Measurements from ENCODE around the gene FNDC1. TPM values are rescaled to one million over a fixed set of nuclear protein-coding genes. Genes with fewer than 3 reads are reported as not detected.

The FNDC1 gene
- total RNA-seq (under 0.01 TPM in 2 replicates), polyA plus RNA-seq (0.03 and 0.23 TPM in 2 replicates), polyA minus RNA-seq (ENCODE audit: low replicate concordance) (not detected in 2 replicates)
- polyA plus RNA-seq (2012): 0.13 and 0.28 TPM in 2 replicates

DNA sequence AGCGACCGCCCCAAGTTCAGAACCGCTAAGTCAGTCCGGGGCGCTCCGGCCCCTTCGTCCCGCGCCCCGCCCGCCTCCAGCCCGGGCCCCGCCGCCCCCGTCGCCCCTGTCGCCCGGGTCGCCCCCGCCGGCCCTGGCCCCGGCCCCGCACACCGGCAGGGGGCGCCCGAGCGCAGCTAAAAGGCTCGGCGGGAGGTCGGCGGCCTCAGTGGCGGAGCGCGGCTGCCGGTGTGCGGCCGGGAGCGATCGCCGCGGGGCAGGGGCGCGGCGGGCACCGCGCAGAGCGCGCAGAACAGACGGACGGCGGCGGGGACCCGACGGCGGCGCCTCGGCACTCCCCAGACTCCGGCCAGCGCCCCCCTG, at the start of gene FNDC1:
FNDC1 (plus strand) TSS at position 208 of the 363 bp plus-strand sequence. CDS start 197 bp downstream, outside the sequence.
- Histone ChIP-seq H3K79me2 (ENCODE audit: control insufficient read depth, insufficient read depth, low read length) (no peaks in the 10 kb centered on the region), H4K20me1 (ENCODE audit: control insufficient read depth, extremely low read depth, insufficient read depth, low read length) (no peaks in the 10 kb centered on the region), H3K4me1 (ENCODE audit: control insufficient read depth, extremely low read depth, insufficient read depth, low read length) (no peaks in the 10 kb centered on the region), H3K27ac (ENCODE audit: insufficient read depth, low read length) (no peak within 1 kb of the TSS), H2AFZ (ENCODE audit: low read length) (no peak within 1 kb of the TSS), H3K27me3 (ENCODE audit: control insufficient read depth, insufficient read depth, low read length) (peaks cover 24% of the 10 kb centered on the region), H3K4me3 (replicated peaks in 1 of 4; ENCODE audit: control extremely low read depth in 1 of 4, insufficient read depth in 1 of 4, low read depth in 3 of 4, low read length in 4 of 4) (peak within 1 kb of the TSS; percentile 9 to 37 (median 24)), H3K9me3 (ENCODE audit: control insufficient read depth, insufficient read depth, low read depth, low read length) (no peaks in the 10 kb centered on the region), H3K36me3 (ENCODE audit: control insufficient read depth, insufficient read depth, low read length) (no peaks in the 10 kb centered on the region), H3K4me2 (ENCODE audit: extremely low read depth, insufficient read depth, low read length) (peak within 1 kb of the TSS; percentile 73), H3K9ac (ENCODE audit: insufficient read depth, low read length) (no peak within 1 kb of the TSS)
- TF ChIP-seq EZH2 (IDR thresholded peaks at IDR 0.05; ENCODE audit: low read length, missing control alignments) (no peak), CTCF (conservative IDR thresholded peaks at IDR 0.05 in 1 of 2, IDR thresholded peaks at IDR 0.05 in 1 of 2; ENCODE audit: low read depth in 1 of 2, low read length in 2 of 2) (no peak)
- DNase-seq (ENCODE audit: low read depth in 2 of 2): no peak

DNA sequence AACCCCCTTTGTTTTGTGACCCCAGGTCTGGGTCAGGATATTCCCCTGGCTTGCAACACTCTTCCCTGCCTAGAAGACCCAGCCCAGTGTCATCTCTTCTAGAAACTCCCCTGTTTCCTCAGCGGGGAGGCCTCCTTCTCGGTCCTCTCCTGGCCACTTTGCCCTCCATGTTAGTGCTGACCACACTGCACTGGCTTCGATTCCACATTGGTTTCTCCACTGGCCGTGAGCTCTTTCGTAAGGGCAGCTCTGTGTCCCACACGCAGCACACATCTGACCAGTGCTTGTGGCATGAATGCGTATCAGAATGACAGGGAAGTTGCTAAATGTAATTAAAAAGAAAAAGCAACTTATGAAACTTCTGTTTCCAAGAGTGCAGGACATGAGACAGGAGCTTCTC, 49.4 kb upstream of the FNDC1 start:
- no peak for DNase-seq (ENCODE audit: low read depth in 2 of 2)
- H4K20me1 ChIP-seq (ENCODE audit: control insufficient read depth, extremely low read depth, insufficient read depth, low read length): no peaks in the 10 kb centered on the region
- no peak overlapping the region for H3K9ac ChIP-seq (ENCODE audit: insufficient read depth, low read length)
- H3K9me3 ChIP-seq (ENCODE audit: control insufficient read depth, insufficient read depth, low read depth, low read length): no peaks in the 10 kb centered on the region
- no peak overlapping the region for H3K27ac ChIP-seq (ENCODE audit: insufficient read depth, low read length)
- H3K4me1 ChIP-seq (ENCODE audit: control insufficient read depth, extremely low read depth, insufficient read depth, low read length): no peaks in the 10 kb centered on the region
- H3K79me2 ChIP-seq (ENCODE audit: control insufficient read depth, insufficient read depth, low read length): no peaks in the 10 kb centered on the region
- TF ChIP-seq CTCF (conservative IDR thresholded peaks at IDR 0.05 in 1 of 2, IDR thresholded peaks at IDR 0.05 in 1 of 2; ENCODE audit: low read depth in 1 of 2, low read length in 2 of 2): no peak
- TF ChIP-seq EZH2 (IDR thresholded peaks at IDR 0.05; ENCODE audit: low read length, missing control alignments): no peak
- no peak overlapping the region for H2AFZ ChIP-seq (ENCODE audit: low read length)
- H3K4me2 ChIP-seq (ENCODE audit: extremely low read depth, insufficient read depth, low read length): no peak overlapping the region
- H3K4me3 ChIP-seq (replicated peaks in 1 of 4; ENCODE audit: control extremely low read depth in 1 of 4, insufficient read depth in 1 of 4, low read depth in 3 of 4, low read length in 4 of 4): no peak overlapping the region
- peaks cover 3% of the 10 kb centered on the region for H3K27me3 ChIP-seq (ENCODE audit: control insufficient read depth, insufficient read depth, low read length)
- H3K36me3 ChIP-seq (ENCODE audit: control insufficient read depth, insufficient read depth, low read length): no peaks in the 10 kb centered on the region

DNA sequence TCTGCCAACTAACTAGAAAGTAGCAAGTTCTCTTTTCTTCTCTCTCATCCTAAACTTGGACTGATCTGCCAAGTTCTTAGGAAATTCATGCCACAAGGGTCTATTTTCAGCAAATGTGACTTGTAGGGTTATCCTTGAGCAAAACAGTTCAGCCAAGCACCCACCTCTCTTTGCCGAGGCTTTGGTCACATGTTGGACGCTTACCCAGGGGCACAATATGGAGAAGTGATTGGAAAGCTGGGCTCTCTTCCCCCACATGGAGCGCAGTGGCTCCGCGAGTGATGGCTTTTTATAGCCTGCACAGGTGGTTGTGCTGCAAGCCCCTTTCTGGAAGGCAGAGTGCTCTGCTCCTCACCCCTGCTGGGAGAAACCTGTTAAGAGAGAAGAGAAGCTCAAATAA, 47.7 kb upstream of the FNDC1 start:
- no peak overlapping the region for H3K27ac ChIP-seq (ENCODE audit: insufficient read depth, low read length)
- peaks cover 3% of the 10 kb centered on the region for H3K27me3 ChIP-seq (ENCODE audit: control insufficient read depth, insufficient read depth, low read length)
- TF ChIP-seq EZH2 (IDR thresholded peaks at IDR 0.05; ENCODE audit: low read length, missing control alignments) (no peak), CTCF (conservative IDR thresholded peaks at IDR 0.05 in 1 of 2, IDR thresholded peaks at IDR 0.05 in 1 of 2; ENCODE audit: low read depth in 1 of 2, low read length in 2 of 2) (no peak)
- no peak overlapping the region for H3K4me2 ChIP-seq (ENCODE audit: extremely low read depth, insufficient read depth, low read length)
- DNase-seq (ENCODE audit: low read depth in 2 of 2): no peak
- H3K4me1 ChIP-seq (ENCODE audit: control insufficient read depth, extremely low read depth, insufficient read depth, low read length): no peaks in the 10 kb centered on the region
- H3K79me2 ChIP-seq (ENCODE audit: control insufficient read depth, insufficient read depth, low read length): no peaks in the 10 kb centered on the region
- H3K9me3 ChIP-seq (ENCODE audit: control insufficient read depth, insufficient read depth, low read depth, low read length): no peaks in the 10 kb centered on the region
- no peaks in the 10 kb centered on the region for H4K20me1 ChIP-seq (ENCODE audit: control insufficient read depth, extremely low read depth, insufficient read depth, low read length)
- H2AFZ ChIP-seq (ENCODE audit: low read length): no peak overlapping the region
- no peak overlapping the region for H3K9ac ChIP-seq (ENCODE audit: insufficient read depth, low read length)
- no peak overlapping the region for H3K4me3 ChIP-seq (replicated peaks in 1 of 4; ENCODE audit: control extremely low read depth in 1 of 4, insufficient read depth in 1 of 4, low read depth in 3 of 4, low read length in 4 of 4)
- H3K36me3 ChIP-seq (ENCODE audit: control insufficient read depth, insufficient read depth, low read length): no peaks in the 10 kb centered on the region
